ENCODE data around the gene ATG4D.
"Not testable (repeated sequence)": the region's sequence is repeated elsewhere in the genome, so short reads cannot be mapped to it uniquely, and the experiment has no call there.

Gene ATG4D

GRCh38 chr19:10520652-10521318 is 22.9 kb upstream of the ATG4D start:
- DNase-seq: no peak

- DNase-seq: no peak
These were observed 22.1 kb upstream of the ATG4D start for GRCh38 chr19:10521461-10522171.

GRCh38 chr19:10523135-10523636 is 20.5 kb upstream of the ATG4D start:
- DNase-seq: no peak

GRCh38 chr19:10525636-10526035 is 18.1 kb upstream of the ATG4D start:
- DNase-seq: no peak

GRCh38 chr19:10526887-10527286 is 16.8 kb upstream of the ATG4D start:
- not testable (repeated sequence) for DNase-seq

- DNase-seq: no peak
These were observed 11.2 kb upstream of the ATG4D start for GRCh38 chr19:10532457-10532856.

- DNase-seq: no peak
These were observed 9.9 kb upstream of the ATG4D start for GRCh38 chr19:10533646-10534386.

GRCh38 chr19:10535613-10536012 is 8.1 kb upstream of the ATG4D start:
- no peak for DNase-seq

GRCh38 chr19:10537668-10538067 is 6.0 kb upstream of the ATG4D start:
- no peak for DNase-seq

GRCh38 chr19:10538204-10538983 is 5.3 kb upstream of the ATG4D start:
- DNase-seq: no peak

GRCh38 chr19:10539016-10539415 is 4.7 kb upstream of the ATG4D start:
- not testable (repeated sequence) for DNase-seq

- no peak for DNase-seq
These were observed 665 bp upstream of the ATG4D start for GRCh38 chr19:10543059-10543419.

- no peak for DNase-seq
These were observed 593 bp downstream of the ATG4D start for GRCh38 chr19:10544242-10544752.

GRCh38 chr19:10544753-10545251 is 1.1 kb downstream of the ATG4D start:
- no peak for DNase-seq

- no peak for DNase-seq
These were observed 3.1 kb downstream of the ATG4D start for GRCh38 chr19:10546817-10547216.

- no peak for DNase-seq
These were observed 5.1 kb downstream of the ATG4D start for GRCh38 chr19:10548746-10549276.

- DNase-seq: no peak
These were observed 6.0 kb downstream of the ATG4D start for GRCh38 chr19:10549733-10550132.

- no peak for DNase-seq
These were observed 6.6 kb downstream of the ATG4D start for GRCh38 chr19:10550336-10550735.

GRCh38 chr19:10551006-10551405 is 7.3 kb downstream of the ATG4D start:
- DNase-seq: not testable (repeated sequence)

GRCh38 chr19:10551698-10552301 is 8.1 kb downstream of the ATG4D start:
- no peak for DNase-seq

- DNase-seq: no peak
These were observed 8.9 kb downstream of the ATG4D start for GRCh38 chr19:10552510-10553053.

Measured in activated T-cell treated with anti-CD3 and anti-CD28 coated beads for 4 hours (primary cell).